Activated T-helper 1 cell treated with anti-CD3 and anti-CD28 coated beads, Interleukin-12 subunit alpha, Interleukin-12 subunit beta, Interleukin-2, Interleukin-4 antibody, amounts not matched to agents 30 ng/mL and 10 ng/mL and 1 ng/mL, durations not matched to agents 14 hours and 24 hours and 36 hours (primary cell): ENCODE data around the gene USP31. TPM values are rescaled to one million over a fixed set of nuclear protein-coding genes. Genes with fewer than 3 reads are reported as not detected.

Experiments used
- DNase-seq: peaks from one replicate; pipeline ENCODE4 v3.0.0; 2021; ENCODE audit warnings: low spot score
- H3K27ac Mint-ChIP-seq: one replicate; pipeline ENCODE4 v1.8.0; 2021; ENCODE audit warnings: mild to moderate bottlenecking, mixed read lengths
- H3K27me3 Mint-ChIP-seq: one replicate; pipeline ENCODE4 v1.8.0; 2022; ENCODE audit warnings: mild to moderate bottlenecking, moderate library complexity, mixed read lengths; ENCODE audit not compliant: insufficient read depth
- H3K36me3 Mint-ChIP-seq: one replicate; pipeline ENCODE4 v1.8.0; 2021; ENCODE audit warnings: low read depth, mixed read lengths
- H3K4me1 Mint-ChIP-seq: one replicate; pipeline ENCODE4 v1.8.0; 2021; ENCODE audit warnings: low read depth, mixed read lengths
- H3K4me3 Mint-ChIP-seq: one replicate; pipeline ENCODE4 v1.8.0; 2021; ENCODE audit warnings: mild to moderate bottlenecking, moderate library complexity, mixed read lengths
- H3K9me3 Mint-ChIP-seq: one replicate; pipeline ENCODE4 v1.8.0; 2021; ENCODE audit warnings: mixed read lengths
- intact Hi-C: fragments of 100-400 bp; cut with micrococcal nuclease; formaldehyde crosslinking; loops from one replicate; pipeline ENCODE4 v1.15.1; 2024
- total RNA-seq: library from RNA; stranded (reverse); gene quantifications from 2 replicates; pipeline ENCODE4 v1.2.3, GENCODE V29; 2022

USP31 gene
- total RNA-seq, 1 donor from 2014 or later = 11.3 TPM

DNA sequence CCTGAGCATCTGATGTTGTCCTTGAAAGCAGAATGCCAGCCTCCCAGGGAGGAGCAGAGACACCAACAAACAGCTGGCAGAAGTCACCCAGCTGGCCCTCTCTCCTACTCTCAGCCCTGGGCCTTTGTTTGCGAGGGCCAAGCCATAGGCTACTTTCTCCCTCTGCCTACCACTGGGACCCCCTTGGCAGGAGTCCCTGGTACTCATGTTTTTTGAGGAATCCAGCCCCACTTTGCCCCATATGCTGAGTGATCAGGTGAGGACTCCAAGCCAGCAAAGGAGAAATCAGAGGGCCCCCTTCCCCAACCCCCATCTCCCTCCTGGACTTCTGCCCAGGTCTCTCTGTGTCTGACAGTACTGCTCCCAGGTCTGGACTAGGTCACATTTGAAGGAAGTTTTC is 121.9 kb downstream of the USP31 start:
- H3K27ac Mint-ChIP-seq = no peak overlapping the region
- intact Hi-C loops = no loop called here
- no peaks in the 10 kb centered on the region for H3K9me3 Mint-ChIP-seq
- H3K36me3 Mint-ChIP-seq = no peaks in the 10 kb centered on the region
- H3K27me3 Mint-ChIP-seq = no peaks in the 10 kb centered on the region
- no peak overlapping the region for H3K4me3 Mint-ChIP-seq
- DNase-seq = no peak
- no peaks in the 10 kb centered on the region for H3K4me1 Mint-ChIP-seq

DNA sequence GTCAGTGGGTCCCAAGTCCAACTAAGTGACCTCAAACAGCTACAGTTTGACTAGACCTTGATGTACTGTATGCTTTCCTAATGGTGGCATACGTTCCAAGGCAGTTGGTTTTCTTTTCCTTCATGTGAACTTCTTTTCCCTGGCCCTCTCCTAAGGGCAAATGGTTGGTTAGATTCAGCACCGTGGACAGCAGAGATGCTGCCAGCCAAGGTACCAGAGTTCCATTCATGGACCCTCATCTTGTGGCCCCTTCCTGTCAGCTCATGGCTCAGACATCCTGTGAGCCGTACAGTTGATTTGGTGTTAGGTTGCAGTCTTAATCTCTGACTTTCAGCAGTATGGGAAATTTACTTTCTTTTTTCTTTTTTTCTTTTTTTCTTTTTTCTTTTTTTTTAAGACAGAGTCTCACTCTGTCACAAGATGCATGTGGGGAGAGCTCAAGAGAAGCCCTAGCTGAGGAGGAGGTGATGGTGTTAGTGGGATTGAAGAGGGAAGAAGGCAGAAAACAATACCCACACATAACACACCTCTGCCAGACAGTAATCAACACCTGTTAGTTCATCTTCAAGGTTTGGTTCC is 122.4 kb downstream of the USP31 start:
- H3K9me3 Mint-ChIP-seq = no peaks in the 10 kb centered on the region
- intact Hi-C loops = no loop called here

DNA sequence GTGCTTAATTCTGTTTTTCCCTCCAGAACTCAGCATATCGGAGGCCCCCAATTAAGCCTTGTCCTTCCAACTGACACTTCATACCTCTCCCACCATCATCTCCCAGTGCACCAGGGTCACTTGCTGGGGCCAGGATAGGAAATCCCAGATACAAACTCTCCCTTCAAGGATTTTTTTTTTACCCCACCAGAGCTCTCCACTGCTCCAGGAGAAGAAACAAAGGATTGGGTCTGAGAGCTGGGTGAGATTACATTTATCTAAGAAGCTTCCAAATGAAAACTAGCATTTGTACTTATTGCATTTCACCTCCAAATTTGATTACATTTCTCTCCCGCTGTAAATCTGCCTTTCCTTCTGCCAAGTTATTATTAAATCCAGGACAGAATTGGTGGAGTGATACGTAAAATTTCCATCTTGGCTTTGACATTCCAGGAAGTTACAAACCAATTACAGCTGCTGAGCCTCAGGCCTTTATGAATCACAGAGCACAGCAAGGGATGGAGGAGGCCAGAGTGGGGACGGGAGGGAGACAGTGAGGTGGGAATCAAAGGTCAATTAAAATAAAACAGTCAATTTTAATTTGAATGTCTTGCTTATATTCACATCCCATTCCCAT is 123.5 kb downstream of the USP31 start:
- intact Hi-C loops = no loop called here
- DNase-seq = no peak
- Mint-ChIP-seq H3K27ac (no peak overlapping the region), H3K36me3 (no peaks in the 10 kb centered on the region), H3K4me3 (no peak overlapping the region), H3K9me3 (no peaks in the 10 kb centered on the region), H3K4me1 (no peaks in the 10 kb centered on the region), H3K27me3 (no peaks in the 10 kb centered on the region)

More for the DNA sequence above, 122.4 kb downstream of the USP31 start:
- Mint-ChIP-seq H3K27ac (no peak overlapping the region), H3K27me3 (no peaks in the 10 kb centered on the region), H3K4me1 (no peaks in the 10 kb centered on the region), H3K4me3 (no peak overlapping the region), H3K36me3 (no peaks in the 10 kb centered on the region)
- no peak for DNase-seq

DNA sequence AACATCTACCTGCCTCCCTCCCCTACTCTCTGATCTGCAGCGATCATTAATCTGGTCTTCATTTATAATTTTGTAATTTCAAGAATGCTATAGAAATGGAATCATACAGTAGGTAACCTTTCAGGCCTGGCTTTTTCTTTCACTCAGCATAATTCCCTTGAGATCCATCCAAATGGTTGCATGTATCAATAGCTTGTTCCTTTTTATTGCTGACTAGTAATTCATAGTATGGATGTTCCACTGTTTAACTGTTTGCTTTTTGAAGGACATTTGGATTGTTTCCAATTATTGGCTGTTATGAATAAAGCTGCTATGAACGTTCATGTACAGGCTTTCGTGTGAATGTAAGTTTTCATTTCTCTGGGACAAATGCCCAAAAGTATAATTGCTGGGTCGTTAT is 125.2 kb downstream of the USP31 start:
- H3K4me1 Mint-ChIP-seq = no peaks in the 10 kb centered on the region
- H3K27me3 Mint-ChIP-seq = no peaks in the 10 kb centered on the region
- no peak for DNase-seq
- intact Hi-C loops = no loop called here
- no peaks in the 10 kb centered on the region for H3K9me3 Mint-ChIP-seq
- no peak overlapping the region for H3K27ac Mint-ChIP-seq
- H3K4me3 Mint-ChIP-seq = no peak overlapping the region
- no peaks in the 10 kb centered on the region for H3K36me3 Mint-ChIP-seq

DNA sequence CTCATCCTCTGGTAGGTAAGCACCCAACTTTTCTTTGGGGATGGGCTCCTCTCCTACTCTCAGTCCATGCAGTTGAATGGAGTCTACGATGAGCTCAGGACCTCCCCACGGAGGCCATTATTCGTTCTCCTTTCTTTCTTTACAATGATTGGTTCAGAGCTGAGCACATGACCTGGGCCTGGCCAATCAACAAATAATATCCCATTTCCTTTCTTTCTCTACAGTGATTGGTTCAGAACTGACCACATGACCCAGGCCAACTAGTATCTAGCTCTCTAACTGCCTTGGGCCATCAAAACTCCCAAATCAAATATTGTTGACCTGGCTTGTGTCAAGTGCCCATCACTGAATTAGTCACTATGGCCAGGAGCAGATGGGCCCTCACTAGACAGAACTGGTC is 129.2 kb downstream of the USP31 start:
- no peak for DNase-seq
- no peak overlapping the region for H3K27ac Mint-ChIP-seq
- H3K9me3 Mint-ChIP-seq = no peaks in the 10 kb centered on the region
- H3K27me3 Mint-ChIP-seq = no peaks in the 10 kb centered on the region
- no peaks in the 10 kb centered on the region for H3K36me3 Mint-ChIP-seq
- intact Hi-C loops = no loop called here
- H3K4me3 Mint-ChIP-seq = no peak overlapping the region
- no peaks in the 10 kb centered on the region for H3K4me1 Mint-ChIP-seq

DNA sequence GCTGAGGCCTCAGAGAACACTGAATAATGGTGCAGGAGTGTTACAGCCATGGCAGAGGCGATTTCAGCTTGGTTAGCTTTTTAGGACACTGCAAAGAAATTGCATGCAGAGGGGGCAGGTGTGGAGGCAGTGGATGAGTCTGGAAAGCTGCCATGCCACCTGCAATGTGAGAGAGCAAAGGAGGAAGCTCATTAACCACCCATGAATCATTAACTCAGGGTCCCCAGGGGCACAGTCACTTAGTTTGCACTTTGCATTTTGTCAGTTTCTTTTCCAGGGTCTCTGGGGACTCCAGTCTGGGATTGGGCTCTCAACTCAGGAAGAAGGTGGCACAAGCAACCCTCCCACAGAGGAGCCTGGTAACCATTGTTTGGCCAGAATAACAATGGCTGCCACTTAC is 132.9 kb downstream of the USP31 start:
- intact Hi-C loops = no loop called here
- Mint-ChIP-seq H3K36me3 (no peaks in the 10 kb centered on the region), H3K9me3 (no peaks in the 10 kb centered on the region), H3K27me3 (peaks cover 3% of the 10 kb centered on the region), H3K27ac (no peak overlapping the region), H3K4me3 (no peak overlapping the region), H3K4me1 (no peaks in the 10 kb centered on the region)
- DNase-seq = no peak

DNA sequence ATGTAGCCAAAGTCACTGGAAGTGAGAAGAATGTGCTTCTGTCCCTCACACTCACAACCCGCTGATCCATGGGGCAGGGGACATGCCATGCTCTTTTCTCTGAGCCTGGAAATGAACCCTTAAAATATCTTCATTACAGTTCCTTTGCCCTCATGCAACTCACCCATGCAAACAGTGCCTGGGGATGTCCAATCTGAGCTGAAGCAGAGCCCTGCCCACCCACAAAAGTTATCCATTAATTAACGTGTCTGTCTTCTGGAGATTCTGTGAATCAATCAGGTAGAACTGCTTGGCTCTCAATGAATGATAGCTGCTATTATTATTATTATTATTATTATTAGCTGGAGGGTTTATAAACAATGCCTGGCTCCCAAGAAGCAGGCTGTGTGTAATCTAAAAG is 133.7 kb downstream of the USP31 start:
- no peak for DNase-seq
- H3K36me3 Mint-ChIP-seq = no peaks in the 10 kb centered on the region
- H3K4me3 Mint-ChIP-seq = no peak overlapping the region
- no peaks in the 10 kb centered on the region for H3K4me1 Mint-ChIP-seq
- H3K27ac Mint-ChIP-seq = no peak overlapping the region
- intact Hi-C loops = no loop called here
- H3K27me3 Mint-ChIP-seq = peaks cover 3% of the 10 kb centered on the region
- no peaks in the 10 kb centered on the region for H3K9me3 Mint-ChIP-seq

DNA sequence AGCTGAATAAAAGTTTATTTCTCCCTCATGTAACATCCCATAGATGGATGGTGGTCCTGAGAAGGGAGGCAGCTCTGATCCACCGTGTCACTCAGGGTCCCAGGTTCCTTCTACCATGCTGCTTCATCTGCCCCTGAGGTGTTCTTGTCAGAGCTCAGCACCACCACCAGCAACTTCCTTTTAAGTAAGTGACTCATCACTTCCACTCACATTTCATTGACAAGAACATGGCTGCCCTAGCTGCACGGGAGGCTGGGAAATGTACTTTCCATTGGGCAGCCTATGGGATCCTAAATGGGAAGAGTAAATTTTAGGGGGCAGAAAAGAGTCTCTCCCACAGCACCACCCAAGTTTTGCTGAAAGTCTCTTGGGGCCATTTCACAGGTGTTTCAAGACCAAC is 134.7 kb downstream of the USP31 start:
- DNase-seq = no peak
- H3K27me3 Mint-ChIP-seq = peaks cover 3% of the 10 kb centered on the region
- no peak overlapping the region for H3K27ac Mint-ChIP-seq
- H3K4me1 Mint-ChIP-seq = no peaks in the 10 kb centered on the region
- no peaks in the 10 kb centered on the region for H3K9me3 Mint-ChIP-seq
- no peak overlapping the region for H3K4me3 Mint-ChIP-seq
- intact Hi-C loops = no loop called here
- no peaks in the 10 kb centered on the region for H3K36me3 Mint-ChIP-seq

Other genes with a start within 250 kb of the USP31 start
- not detected in 2 replicates for gene SCNN1G, start 33.3 kb upstream of the USP31 start, total RNA-seq
- not detected in 2 replicates for gene SCNN1B, start 152.8 kb upstream of the USP31 start, total RNA-seq